A549 (cell line): ENCODE data around the gene KDM8. TPM values are rescaled to one million over a fixed set of nuclear protein-coding genes. Genes with fewer than 3 reads are reported as not detected.
"Not testable (repeated sequence)": the region's sequence is repeated elsewhere in the genome, so short reads cannot be mapped to it uniquely, and the experiment has no call there.

ENCODE experiments used
- ATAC-seq, 2 experiments: fragments of 200-7000 bp in 1 of 2; fragments of >200 bp in 1 of 2; cut with Nextera tagmentation in 1 of 2; cut with Tn5 transposase in 1 of 2; 3 replicates each; pipeline versions ENCODE4 v1.8.0 to v1.9.1; 2018 to 2020; ENCODE audit warnings: mild to moderate bottlenecking in 1 of 2, moderate library complexity in 1 of 2
- CTCF ChIA-PET: fragments of 300-600 bp; sonication (Branson Sonifier 250); formaldehyde crosslinking; extraction: SDS; loops from one replicate; lab custom pipeline; 2021; ENCODE audit warnings: antibody characterized with exemption, inconsistent platforms; lab: Yijun Ruan, JAX
- POLR2A ChIA-PET: fragments of 350-600 bp; formaldehyde crosslinking; extraction: SDS; loops from one replicate; lab custom pipeline; 2021; ENCODE audit warnings: antibody characterized with exemption, inconsistent platforms; lab: Yijun Ruan, JAX
- DNase-seq, 2 experiments: peaks; one replicate each; pipeline versions ENCODE4 v3.0.0 to v3.0.0-alpha.2; 2011 to 2016; ENCODE audit warnings: low read depth in 1 of 2, low spot score in 1 of 2
- FAIRE-seq: peaks from 2 replicates; lab custom pipeline; 2011; peaks lifted over from hg19 to GRCh38; lab: Jason Lieb, UNC
- H3K27ac ChIP-seq, 2 experiments: fragments of >200 bp; sonication (Bioruptor Twin); formaldehyde crosslinking; 3 replicates each; pipeline ENCODE4 v1.5.1; 2016 to 2017
- H3K4me1 ChIP-seq: fragments of >200 bp; sonication (Bioruptor Twin); formaldehyde crosslinking; 3 replicates; pipeline ENCODE4 v1.6.1; 2016
- H3K4me2 ChIP-seq: fragments of >200 bp; sonication (Bioruptor Twin); formaldehyde crosslinking; 3 replicates; pipeline ENCODE4 v1.6.1; 2016
- H3K4me3 ChIP-seq: fragments of >200 bp; sonication (Bioruptor Twin); formaldehyde crosslinking; 3 replicates; pipeline ENCODE4 v1.5.1; 2016
- H3K9me3 ChIP-seq: fragments of >200 bp; sonication (Bioruptor Twin); formaldehyde crosslinking; 3 replicates; pipeline ENCODE4 v1.6.1; 2016
- BCL3 ChIP-seq: fragments of >200 bp; sonication (Bioruptor Twin); formaldehyde crosslinking; IDR thresholded peaks from 3 replicates; pipeline ENCODE4 v1.6.1; 2016
- BHLHE40 ChIP-seq: IDR thresholded peaks from 2 replicates; pipeline ENCODE4 v1.6.1; 2012; ENCODE audit warnings: low read depth, low read length, inconsistent platforms
- CBX2 ChIP-seq: fragments of 200-600 bp; sonication (generic); IDR thresholded peaks from 2 replicates; pipeline ENCODE4 v1.6.1; 2016; ENCODE audit warnings: low read depth, mild to moderate bottlenecking, borderline replicate concordance
- CBX8 ChIP-seq: fragments of 200-600 bp; sonication (generic); IDR thresholded peaks from 2 replicates; pipeline ENCODE4 v1.6.1; 2016
- CEBPB ChIP-seq, 2 experiments: fragments of >200 bp in 1 of 2; sonication (Bioruptor Twin) in 1 of 2; formaldehyde crosslinking in 1 of 2; IDR thresholded peaks; 2 replicates each; pipeline ENCODE4 v1.6.1; 2012 to 2016
- CHD4 ChIP-seq: fragments of 200-600 bp; sonication (generic); IDR thresholded peaks from 2 replicates; pipeline ENCODE4 v1.6.1; 2016; ENCODE audit warnings: antibody characterized with exemption, mild to moderate bottlenecking, borderline replicate concordance
- CTCF ChIP-seq: fragments of >200 bp; sonication (Bioruptor Twin); formaldehyde crosslinking; IDR thresholded peaks from 3 replicates; pipeline ENCODE4 v1.5.1; 2016
- ESRRA ChIP-seq: fragments of 150-350 bp; IDR thresholded peaks from 2 replicates; pipeline ENCODE4 v1.6.1; 2014; ENCODE audit warnings: mild to moderate bottlenecking, low read length, borderline replicate concordance
- FOSB ChIP-seq: fragments of 250-450 bp; sonication (Bioruptor Pico); IDR thresholded peaks from 2 replicates; pipeline ENCODE4 v1.5.0; 2020; ENCODE audit warnings: mild to moderate bottlenecking, moderate library complexity
- FOSL2 ChIP-seq, 2 experiments: fragments of 450-650 bp in 1 of 2; fragments of >200 bp in 1 of 2; sonication (Bioruptor Twin) in 1 of 2; formaldehyde crosslinking; IDR thresholded peaks; 2 replicates each; pipeline versions ENCODE4 v1.5.0 to v1.6.1; 2016 to 2020; ENCODE audit warnings: mild to moderate bottlenecking in 1 of 2, moderate library complexity in 1 of 2
- FOXS1 ChIP-seq: fragments of 250-450 bp; sonication (Bioruptor Pico); IDR thresholded peaks from 2 replicates; pipeline ENCODE4 v1.5.0; 2020; ENCODE audit warnings: mild to moderate bottlenecking, moderate library complexity
- GATA3 ChIP-seq: IDR thresholded peaks from 2 replicates; pipeline ENCODE4 v1.6.1; 2012; ENCODE audit warnings: borderline replicate concordance
- JUNB ChIP-seq: fragments of >200 bp; sonication (Bioruptor Twin); formaldehyde crosslinking; IDR thresholded peaks from 2 replicates; pipeline ENCODE4 v1.6.1; 2016
- MAFK ChIP-seq: fragments of 450-650 bp; IDR thresholded peaks from 2 replicates; pipeline ENCODE4 v1.6.1; 2014; ENCODE audit not compliant: partially characterized antibody
- MAX ChIP-seq: IDR thresholded peaks from 2 replicates; pipeline ENCODE4 v1.6.1; 2012
- PBX3 ChIP-seq: IDR thresholded peaks from 2 replicates; pipeline ENCODE4 v1.6.1; 2012
- PHF8 ChIP-seq: fragments of 200-600 bp; sonication (generic); IDR thresholded peaks from 2 replicates; pipeline ENCODE4 v1.6.1; 2016; ENCODE audit warnings: low read depth, mild to moderate bottlenecking, antibody characterized with exemption, moderate library complexity, borderline replicate concordance
- SREBF2 ChIP-seq: fragments of 450-650 bp; IDR thresholded peaks from 2 replicates; pipeline ENCODE4 v1.6.1; 2014; ENCODE audit warnings: mild to moderate bottlenecking, moderate library complexity
- WGBS: methylation state at CpG from one replicate; pipeline ENCODE4 v1.1.6; 2017; ENCODE audit errors: missing lambda C conversion rate; 5-methylcytosine and 5-hydroxymethylcytosine counted together
- polyA plus RNA-seq, 4 experiments: library from polyadenylated mRNA; depleted of rRNA in 3 of 4; stranded (reverse); fragments of >200 nt; fragmentation: RNase III in 1 of 4; extraction: RNeasy Plus Mini Kit Qiagen cat#74134 plus additional on column Dnase treatment in 1 of 4; gene quantifications; 2 replicates in 3 of 4; 3 replicates in 1 of 4; pipeline ENCODE4 v1.2.3, GENCODE V29; 2011 to 2017

KDM8 gene
- polyA plus RNA-seq, 2 of the 4 experiments (the other 2 are of a cell fraction) = 1.6 to 2.3 TPM

GRCh38 chr16:27245276-27246172 is 42.2 kb downstream of the KDM8 start:
- peak; percentile 65 to 90 for DNase-seq
- Histone ChIP-seq H3K4me2 (peak overlapping the region; percentile 60), H3K27ac (peak overlapping the region; percentile 29 to 69; a peak in 5 of 6 replicates), H3K9me3 (no peaks in the 10 kb centered on the region), H3K4me1 (peaks cover 43% of the 10 kb centered on the region), H3K4me3 (no peak overlapping the region)
- ChIA-PET POLR2A (no interaction called here), CTCF (interaction anchor here (1.5 to 6.2 kb wide), 3 partner anchors 11 to 123 kb away, joined by 5 to 45 read pairs (median 6); no protein-coding TSS in a partner anchor)
- 0 out of 2 replicates have a peak, but pooled peaks have one; percentile 40 for TF ChIP-seq FOSL2 (IDR thresholded peaks at IDR 0.05)
- peak; percentile 81 for TF ChIP-seq FOSL2 (CRISPR knock-in tag; IDR thresholded peaks at IDR 0.05)
- TF ChIP-seq FOSB (CRISPR knock-in tag) = no peak
- peak; percentile 77 for TF ChIP-seq MAX
- no peak for TF ChIP-seq BHLHE40
- no peak for TF ChIP-seq CBX2
- TF ChIP-seq PBX3 = peak; percentile 77
- TF ChIP-seq CEBPB (IDR thresholded peaks at IDR 0.05) = peak in 1 of 2 experiments; percentile 36; a peak in 1 of 4 replicates
- TF ChIP-seq MAFK = peak; percentile 34
- TF ChIP-seq GATA3 = peak; percentile 61; the same call in 1 of the 2 replicates
- peak; percentile 53 for TF ChIP-seq JUNB
- ATAC-seq = peak; percentile 85
- peak; percentile 28 for FAIRE-seq
- 44% methylated on average over 19 of the region's 19 CpGs for WGBS

- FAIRE-seq (no peak), ATAC-seq (no peak), DNase-seq (no peak)
- TF ChIP-seq FOXS1 (CRISPR knock-in tag) = no peak
- no peak for TF ChIP-seq CHD4
- no peak for TF ChIP-seq BCL3
- no peak for TF ChIP-seq MAFK
- no peak for TF ChIP-seq CBX8
- TF ChIP-seq CTCF = no peak
- TF ChIP-seq MAX = no peak
- TF ChIP-seq PHF8 = no peak
- TF ChIP-seq SREBF2 = no peak
- no peak for TF ChIP-seq ESRRA
- no peaks in the 10 kb centered on the region for H3K9me3 ChIP-seq
- CTCF ChIA-PET = interaction anchor here (0.5 to 6.2 kb wide), 3 partner anchors 12 to 121 kb away, joined by 3 to 45 read pairs (median 4); no protein-coding TSS in a partner anchor
- peak overlapping the region in 1 of 2 experiments; percentile 60; a peak in 3 of 6 replicates for H3K27ac ChIP-seq
- 57% methylated on average over 4 of the region's 4 CpGs for WGBS
- peak overlapping the region; percentile 60 for H3K4me2 ChIP-seq
- H3K4me1 ChIP-seq = peaks cover 43% of the 10 kb centered on the region
- H3K4me3 ChIP-seq = no peak overlapping the region
- POLR2A ChIA-PET = no interaction called here
Measured at GRCh38 chr16:27246439-27246838, 43.1 kb downstream of the KDM8 start.

- H3K4me1 ChIP-seq = peaks cover 43% of the 10 kb centered on the region
- peak overlapping the region in 1 of 2 experiments; percentile 60; a peak in 1 of 6 replicates for H3K27ac ChIP-seq
- H3K9me3 ChIP-seq, H3K4me2 ChIP-seq, H3K4me3 ChIP-seq, ATAC-seq, POLR2A ChIA-PET, DNase-seq, FAIRE-seq: not testable (repeated sequence)
- WGBS = 89% methylated on average over 1 of the region's 1 CpG
- CTCF ChIA-PET = interaction anchor here (0.5 to 6.2 kb wide), 4 partner anchors 12 to 121 kb away, joined by 3 to 45 read pairs (median 5); no protein-coding TSS in a partner anchor
Measured at GRCh38 chr16:27247076-27247475, 43.8 kb downstream of the KDM8 start.
